ENCODE measurements around the gene OSBPL10.

OSBPL10 gene

GRCh38 chr3:31953091-31953490 is 28.0 kb downstream of the OSBPL10 start:
- no peak for DNase-seq (ENCODE audit: low spot score)
- in situ Hi-C loops (cut with MboI; ENCODE audit: low pct_unique_long_range_greater_than_20kb, low sequenced_read_pairs, unreplicated experiment), result no loop called here
- TF ChIP-seq CTCF (IDR thresholded peaks at IDR 0.05; ENCODE audit: extremely low read depth, insufficient read depth, missing control alignments), result no peak

- no peak for TF ChIP-seq CTCF (IDR thresholded peaks at IDR 0.05; ENCODE audit: extremely low read depth, insufficient read depth, missing control alignments)
- in situ Hi-C loops (cut with MboI; ENCODE audit: low pct_unique_long_range_greater_than_20kb, low sequenced_read_pairs, unreplicated experiment), result no loop called here
- DNase-seq (ENCODE audit: low spot score), result no peak
Observed at GRCh38 chr3:31952205-31952604, 28.9 kb downstream of the OSBPL10 start.

- in situ Hi-C loops (cut with MboI; ENCODE audit: low pct_unique_long_range_greater_than_20kb, low sequenced_read_pairs, unreplicated experiment), result no loop called here
- no peak for TF ChIP-seq CTCF (IDR thresholded peaks at IDR 0.05; ENCODE audit: extremely low read depth, insufficient read depth, missing control alignments)
Observed at GRCh38 chr3:31948280-31948679, 32.8 kb downstream of the OSBPL10 start.

GRCh38 chr3:31947671-31948091 is 33.4 kb downstream of the OSBPL10 start:
- in situ Hi-C loops (cut with MboI; ENCODE audit: low pct_unique_long_range_greater_than_20kb, low sequenced_read_pairs, unreplicated experiment), result no loop called here
- no peak for TF ChIP-seq CTCF (IDR thresholded peaks at IDR 0.05; ENCODE audit: extremely low read depth, insufficient read depth, missing control alignments)
- DNase-seq (ENCODE audit: low spot score), result no peak

More at GRCh38 chr3:31948280-31948679, 32.8 kb downstream of the OSBPL10 start:
- DNase-seq (ENCODE audit: low spot score), result no peak

GRCh38 chr3:31947162-31947561 is 33.9 kb downstream of the OSBPL10 start:
- no peak for DNase-seq (ENCODE audit: low spot score)
- in situ Hi-C loops (cut with MboI; ENCODE audit: low pct_unique_long_range_greater_than_20kb, low sequenced_read_pairs, unreplicated experiment), result no loop called here
- no peak for TF ChIP-seq CTCF (IDR thresholded peaks at IDR 0.05; ENCODE audit: extremely low read depth, insufficient read depth, missing control alignments)

GRCh38 chr3:31946484-31947081 is 34.5 kb downstream of the OSBPL10 start:
- DNase-seq (ENCODE audit: low spot score), result no peak
- in situ Hi-C loops (cut with MboI; ENCODE audit: low pct_unique_long_range_greater_than_20kb, low sequenced_read_pairs, unreplicated experiment), result no loop called here

More at GRCh38 chr3:31946484-31947081, 34.5 kb downstream of the OSBPL10 start:
- TF ChIP-seq CTCF (IDR thresholded peaks at IDR 0.05; ENCODE audit: extremely low read depth, insufficient read depth, missing control alignments), result no peak

All from GM13977 (cell line).